ENCODE data around the gene S100A7.

GRCh38 chr1:153474347-153474746 lies 13.9 kb upstream of the S100A7 start:
- TF ChIP-seq CTCF (conservative IDR thresholded peaks at IDR 0.05 in 1 of 2, IDR thresholded peaks at IDR 0.05 in 1 of 2; ENCODE audit: low read depth in 1 of 2, low read length in 2 of 2) (no peak), EZH2 (IDR thresholded peaks at IDR 0.05; ENCODE audit: low read length, missing control alignments) (no peak)
